Measurements from ENCODE around the gene STYXL1. TPM values are rescaled to one million over a fixed set of nuclear protein-coding genes. Genes with fewer than 3 reads are reported as not detected.
"Not testable (repeated sequence)": the region's sequence is repeated elsewhere in the genome, so short reads cannot be mapped to it uniquely, and the experiment has no call there.

Gene STYXL1
- polyA plus RNA-seq (2014; cell fraction: cytosol; rRNA removed), result 51.9 and 55.1 TPM in 2 replicates
- 29.8 and 30.9 TPM in 2 replicates for polyA plus RNA-seq (2014; cell fraction: nucleus; rRNA removed)

DNA sequence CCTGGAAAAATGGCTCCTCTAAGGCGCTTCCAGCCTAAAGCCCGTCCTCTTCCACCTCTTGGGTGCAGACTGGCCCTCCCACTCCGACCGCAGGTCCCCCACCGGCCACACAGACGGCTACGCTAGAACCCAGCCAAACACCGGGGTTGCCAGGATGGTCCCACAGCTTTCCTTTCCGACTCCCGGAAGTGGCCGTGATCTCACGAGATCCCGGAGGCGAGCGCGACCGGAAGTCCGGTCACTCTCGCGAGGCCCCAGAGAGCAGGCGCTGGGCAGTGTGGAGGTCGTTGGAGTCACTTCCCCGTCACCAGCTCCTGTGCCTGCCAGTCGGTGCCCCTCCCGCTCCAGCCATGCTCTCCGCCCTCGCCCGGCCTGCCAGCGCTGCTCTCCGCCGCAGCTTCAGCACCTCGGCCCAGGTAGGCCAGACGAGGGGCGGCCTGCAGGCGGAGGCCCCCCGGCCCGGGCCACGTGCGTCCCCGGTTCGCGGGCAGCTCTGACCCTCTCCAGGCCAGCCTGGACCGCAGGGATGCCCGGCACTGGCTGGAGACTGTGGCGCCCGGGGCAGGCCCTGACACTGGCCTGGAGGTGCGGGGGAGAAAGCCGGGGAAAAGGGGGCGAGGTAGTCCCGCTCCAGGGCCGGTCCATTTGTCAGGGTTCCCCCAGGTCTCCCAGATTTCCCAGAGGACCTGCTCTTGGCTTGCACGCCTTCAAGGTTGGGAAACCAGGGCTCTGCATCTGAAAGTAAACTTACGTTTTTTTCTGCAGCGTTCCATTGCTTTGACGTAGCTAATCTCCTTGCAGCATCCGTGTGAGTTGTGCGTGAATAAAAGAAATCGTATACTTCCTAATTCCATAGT lies at the start of gene STYXL1, which contains the start of gene MDH2:
TSS of gene STYXL1 (minus strand) at position 190 of the 857 bp plus-strand sequence. CDS start 17,477 bp downstream, outside the sequence.
TSS of gene MDH2 (plus strand) at position 296 of the 857 bp plus-strand sequence. CDS start at position 351, 55 bp downstream.
- DNase-seq (ENCODE audit: low spot score), result peak; percentile 94

DNA sequence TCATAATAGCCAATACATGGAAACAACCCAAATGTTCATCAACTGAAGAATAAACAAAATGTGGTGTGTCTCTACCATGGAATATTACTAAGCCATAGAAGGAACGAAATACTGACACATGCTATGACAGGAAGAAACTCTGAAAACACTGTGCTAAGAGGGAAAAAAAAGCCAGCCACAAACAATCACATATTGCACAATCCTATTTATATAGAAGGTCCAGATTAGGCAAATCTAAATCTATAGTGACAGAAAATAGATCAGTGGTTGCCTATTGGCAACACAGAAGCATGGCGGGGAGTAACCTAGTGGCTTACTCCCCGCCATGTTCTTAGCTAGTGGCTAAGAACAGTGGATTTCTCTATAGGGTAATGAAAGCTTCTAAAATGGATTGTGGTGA lies 48.1 kb upstream of the STYXL1 start:
- no peak for DNase-seq (ENCODE audit: low spot score)

DNA sequence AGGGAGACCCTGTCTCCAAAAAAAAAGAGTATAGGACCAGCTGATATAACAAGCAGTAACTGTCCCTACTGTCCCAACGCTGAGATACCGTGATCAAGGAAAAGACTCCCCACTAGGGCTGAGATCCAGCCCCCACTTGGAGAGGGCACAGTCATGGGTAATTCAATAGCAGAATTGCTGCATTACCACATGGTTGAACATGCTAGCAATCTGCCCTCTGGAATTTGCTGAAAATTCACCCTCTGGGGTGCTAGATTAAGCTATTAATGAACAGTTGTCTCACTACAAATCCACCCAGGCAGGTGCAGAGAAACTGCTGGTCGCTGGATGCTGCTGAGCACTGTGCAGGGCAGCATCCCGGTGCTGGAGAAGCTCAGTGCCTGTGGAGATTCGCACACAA lies 46.5 kb upstream of the STYXL1 start:
- not testable (repeated sequence) for DNase-seq (ENCODE audit: low spot score)

GRCh38 chr7:76093531-76093930 lies 45.7 kb upstream of the STYXL1 start:
- not testable (repeated sequence) for DNase-seq (ENCODE audit: low spot score)

DNA sequence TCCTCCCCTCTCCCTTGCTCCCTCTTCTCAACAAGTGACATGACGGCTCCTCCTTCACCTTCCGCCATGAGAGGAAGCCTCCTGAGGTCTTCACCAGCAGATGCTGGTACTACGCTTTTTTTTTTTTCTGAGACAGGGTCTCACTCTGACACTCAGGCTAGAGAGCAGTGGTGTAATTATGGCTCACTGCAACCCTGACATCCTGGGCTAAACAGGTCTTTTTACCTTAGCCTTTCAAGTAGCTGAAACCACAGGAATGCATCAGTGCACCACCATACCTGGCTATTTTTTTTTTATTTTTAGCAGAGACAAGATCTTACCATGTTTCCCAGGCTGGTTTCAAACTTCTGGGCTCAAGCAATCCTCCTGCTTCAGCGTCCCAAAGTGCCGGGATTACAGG lies 43.7 kb upstream of the STYXL1 start:
- no peak for DNase-seq (ENCODE audit: low spot score)

GRCh38 chr7:76089865-76090475 lies 42.2 kb upstream of the STYXL1 start:
- no peak for DNase-seq (ENCODE audit: low spot score)

DNA sequence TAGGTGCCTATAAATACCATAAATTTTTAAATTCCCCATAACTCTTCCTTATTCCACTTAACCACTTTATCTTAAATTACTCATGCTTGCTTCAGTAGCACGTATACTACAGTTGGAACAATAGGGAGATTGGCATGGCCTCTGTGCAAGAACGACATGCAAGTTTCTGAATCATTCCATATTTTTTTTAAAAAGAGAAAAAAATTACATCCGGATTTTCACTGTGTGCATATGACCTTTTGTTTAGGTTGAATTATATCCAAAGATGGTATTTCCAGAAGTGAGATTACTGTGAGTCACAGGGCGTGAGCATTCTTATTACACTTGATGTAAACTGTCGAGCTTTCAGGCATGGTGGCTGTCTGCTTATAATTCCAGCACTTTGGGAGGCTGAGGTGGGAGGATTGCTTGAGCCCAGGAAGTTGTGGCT lies 39.6 kb upstream of the STYXL1 start:
- DNase-seq (ENCODE audit: low spot score), result not testable (repeated sequence)

GRCh38 chr7:76086070-76086469 lies 38.3 kb upstream of the STYXL1 start:
- no peak for DNase-seq (ENCODE audit: low spot score)

GRCh38 chr7:76084115-76084514 lies 36.3 kb upstream of the STYXL1 start:
- not testable (repeated sequence) for DNase-seq (ENCODE audit: low spot score)

- no peak for DNase-seq (ENCODE audit: low spot score)
Observed at GRCh38 chr7:76080204-76080603, 32.4 kb upstream of the STYXL1 start.

- no peak for DNase-seq (ENCODE audit: low spot score)
Observed at GRCh38 chr7:76077435-76077834, 29.6 kb upstream of the STYXL1 start.

GRCh38 chr7:76076995-76077394 lies 29.2 kb upstream of the STYXL1 start:
- no peak for DNase-seq (ENCODE audit: low spot score)

DNA sequence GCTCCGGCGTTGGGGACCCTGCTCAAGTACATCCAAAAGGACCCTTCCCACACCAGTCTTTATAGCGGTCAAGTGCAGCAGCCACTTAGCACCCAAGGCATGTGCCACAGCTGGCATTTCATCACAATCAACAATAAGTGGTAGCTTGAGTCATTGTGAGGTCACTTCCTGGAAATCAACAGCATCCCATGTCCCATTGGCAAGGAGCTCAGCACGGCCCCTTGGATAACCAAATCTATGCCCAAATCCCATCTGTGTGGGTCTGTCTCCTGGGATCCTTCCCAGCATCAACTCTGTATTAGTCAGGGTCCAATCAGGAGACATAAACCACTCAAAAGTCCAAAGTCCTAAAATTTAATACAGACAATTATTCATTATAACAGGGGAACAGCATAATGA lies 27.2 kb upstream of the STYXL1 start:
- DNase-seq (ENCODE audit: low spot score), result no peak

GRCh38 chr7:76074306-76074971 lies 26.6 kb upstream of the STYXL1 start:
- no peak for DNase-seq (ENCODE audit: low spot score)

DNA sequence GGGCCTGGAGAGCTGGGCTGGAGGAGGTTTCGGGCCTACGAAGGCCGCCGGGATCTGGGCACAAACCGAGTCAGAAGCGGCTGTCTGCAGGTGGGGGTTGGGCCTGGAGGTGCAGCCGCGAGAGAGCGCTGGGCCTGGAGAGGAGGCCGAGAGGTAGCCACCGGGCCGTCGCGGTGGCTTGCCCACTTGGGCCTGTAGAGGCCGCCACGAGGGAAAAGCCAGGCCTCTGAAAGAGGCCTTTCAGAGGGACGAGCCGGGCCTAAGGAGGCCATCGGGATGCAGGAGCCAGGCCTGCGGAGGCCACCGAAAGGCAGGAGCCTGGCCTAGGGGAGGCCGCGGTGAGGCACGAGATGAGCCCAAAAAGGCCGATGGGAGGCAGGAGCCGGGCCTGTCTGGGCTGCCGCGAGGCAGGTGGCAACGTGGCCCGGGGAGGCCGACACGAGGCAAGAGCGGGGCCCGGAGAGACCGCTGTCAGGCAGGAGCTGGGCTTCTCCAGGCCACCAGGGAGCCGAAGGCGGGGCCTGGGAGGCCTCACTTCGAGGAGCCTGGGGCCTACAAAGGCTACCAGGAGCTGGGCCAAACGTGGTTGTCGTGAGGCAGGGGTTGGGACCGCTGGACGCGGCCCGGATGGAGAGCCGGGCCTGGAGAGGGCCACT lies 25.7 kb upstream of the STYXL1 start:
- DNase-seq (ENCODE audit: low spot score), result no peak

- no peak for DNase-seq (ENCODE audit: low spot score)
Observed at GRCh38 chr7:76072243-76073148, 24.7 kb upstream of the STYXL1 start.

- peak; percentile 23 for DNase-seq (ENCODE audit: low spot score)
Observed at GRCh38 chr7:76071316-76072242, 23.8 kb upstream of the STYXL1 start.

DNA sequence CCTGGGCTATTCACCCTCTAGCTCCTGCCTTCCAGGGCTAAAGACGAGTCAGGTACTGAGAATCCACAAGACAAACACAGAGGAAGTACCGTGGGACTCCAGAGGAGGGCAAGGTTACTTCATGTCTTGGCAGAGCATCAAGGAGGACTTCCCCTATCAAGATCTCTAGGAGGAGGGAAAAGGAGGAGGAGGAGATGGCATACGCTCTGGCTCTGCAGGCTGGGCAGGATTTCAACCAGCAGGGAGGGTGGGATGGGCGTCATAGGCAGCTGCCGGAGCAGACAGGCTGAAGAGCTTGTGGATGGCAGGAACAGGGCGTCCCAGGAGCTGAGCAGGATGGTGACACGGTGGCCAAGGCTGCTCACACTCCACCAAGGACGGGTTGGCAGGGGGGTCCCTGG lies 21.4 kb upstream of the STYXL1 start:
- DNase-seq (ENCODE audit: low spot score), result peak; percentile 29

All from SK-N-DZ (cell line).